Measurements from ENCODE around the gene TP63.
A peak's percentile ranks its signal among the peaks of the same experiment; 100 is the strongest.

Gene TP63

GRCh38 chr3:189941679-189942078 lies 310.5 kb downstream of the TP63 start:
- no peak for DNase-seq

GRCh38 chr3:189942948-189943347 lies 311.8 kb downstream of the TP63 start:
- DNase-seq = no peak

- peak; percentile 66 for DNase-seq
Measured at GRCh38 chr3:189944285-189945145, 313.3 kb downstream of the TP63 start.

- DNase-seq = no peak
Measured at GRCh38 chr3:189945935-189946709, 314.9 kb downstream of the TP63 start.

Measured in activated effector memory CD4-positive, alpha-beta T cell treated with anti-CD3 and anti-CD28 coated beads, Interleukin-2, amount 50 U/mL, for 16 hours (primary cell).